Choroid plexus epithelial cell (primary cell): ENCODE measurements around the gene RILPL1.
"Not testable (repeated sequence)": the region's sequence is repeated elsewhere in the genome, so short reads cannot be mapped to it uniquely, and the experiment has no call there.

Experiments
- DNase-seq: peaks from one replicate; pipeline ENCODE4 v3.0.0-alpha.2; 2010; ENCODE audit warnings: low read depth
- H3K4me3 ChIP-seq: 2 replicates; pipeline ENCODE4 v1.5.1; 2011; ENCODE audit warnings: low read depth, mild to moderate bottlenecking, control low read depth, low read length, moderate library complexity
- TF ChIP-seq, protein P1 (sequence below): conservative IDR thresholded peaks from 2 replicates; pipeline ENCODE4 v1.5.1; 2011; ENCODE audit warnings: low read depth, mild to moderate bottlenecking, control low read depth, inconsistent platforms, low read length, moderate library complexity

RILPL1 gene

DNA sequence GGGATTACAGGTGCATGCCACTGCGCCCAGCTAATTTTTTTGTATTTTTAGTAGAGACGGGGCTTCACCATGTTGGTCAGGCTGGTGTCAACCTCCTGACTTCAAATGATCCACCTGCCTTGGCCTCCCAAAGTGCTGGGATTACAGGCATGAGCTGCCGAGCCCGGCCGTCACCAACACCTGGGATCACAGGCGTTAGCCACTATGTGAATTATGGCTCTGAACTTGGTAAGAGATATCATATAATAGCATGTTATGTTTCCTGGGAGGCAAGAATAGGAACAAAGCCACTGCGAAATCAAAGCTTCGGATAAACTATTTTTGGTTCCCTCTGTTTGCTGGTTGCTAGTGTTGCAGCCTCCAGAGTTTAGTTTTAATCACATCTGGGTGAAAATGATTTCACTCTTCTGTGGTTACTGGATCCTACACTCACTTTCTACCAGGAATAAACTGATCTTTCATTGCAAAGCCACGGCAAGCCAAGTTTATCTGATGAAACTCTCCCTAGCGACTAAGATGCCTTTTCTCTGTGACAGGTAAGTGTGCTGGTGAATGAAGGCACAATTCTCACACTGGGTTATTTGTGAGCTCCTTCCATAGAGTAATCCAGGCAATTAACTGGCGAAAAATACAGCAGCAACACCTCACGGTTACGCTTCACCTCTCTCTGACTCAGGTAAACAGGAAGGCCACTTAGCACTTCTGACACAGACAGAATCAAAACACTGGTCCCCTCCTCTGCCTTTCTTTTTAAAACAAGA lies 58.9 kb downstream of the RILPL1 start:
- H3K4me3 ChIP-seq = no peak overlapping the region
- TF ChIP-seq, protein P1, sequence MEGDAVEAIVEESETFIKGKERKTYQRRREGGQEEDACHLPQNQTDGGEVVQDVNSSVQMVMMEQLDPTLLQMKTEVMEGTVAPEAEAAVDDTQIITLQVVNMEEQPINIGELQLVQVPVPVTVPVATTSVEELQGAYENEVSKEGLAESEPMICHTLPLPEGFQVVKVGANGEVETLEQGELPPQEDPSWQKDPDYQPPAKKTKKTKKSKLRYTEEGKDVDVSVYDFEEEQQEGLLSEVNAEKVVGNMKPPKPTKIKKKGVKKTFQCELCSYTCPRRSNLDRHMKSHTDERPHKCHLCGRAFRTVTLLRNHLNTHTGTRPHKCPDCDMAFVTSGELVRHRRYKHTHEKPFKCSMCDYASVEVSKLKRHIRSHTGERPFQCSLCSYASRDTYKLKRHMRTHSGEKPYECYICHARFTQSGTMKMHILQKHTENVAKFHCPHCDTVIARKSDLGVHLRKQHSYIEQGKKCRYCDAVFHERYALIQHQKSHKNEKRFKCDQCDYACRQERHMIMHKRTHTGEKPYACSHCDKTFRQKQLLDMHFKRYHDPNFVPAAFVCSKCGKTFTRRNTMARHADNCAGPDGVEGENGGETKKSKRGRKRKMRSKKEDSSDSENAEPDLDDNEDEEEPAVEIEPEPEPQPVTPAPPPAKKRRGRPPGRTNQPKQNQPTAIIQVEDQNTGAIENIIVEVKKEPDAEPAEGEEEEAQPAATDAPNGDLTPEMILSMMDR = no peak
- DNase-seq = no peak

- TF ChIP-seq, protein P1 = no peak
- DNase-seq = no peak
- no peak overlapping the region for H3K4me3 ChIP-seq
These were observed 61.1 kb downstream of the RILPL1 start for GRCh38 chr12:123472438-123472849.

GRCh38 chr12:123471374-123472068 lies 62.0 kb downstream of the RILPL1 start:
- no peak overlapping the region for H3K4me3 ChIP-seq
- DNase-seq = peak; percentile 92
- TF ChIP-seq, protein P1 = no peak

DNA sequence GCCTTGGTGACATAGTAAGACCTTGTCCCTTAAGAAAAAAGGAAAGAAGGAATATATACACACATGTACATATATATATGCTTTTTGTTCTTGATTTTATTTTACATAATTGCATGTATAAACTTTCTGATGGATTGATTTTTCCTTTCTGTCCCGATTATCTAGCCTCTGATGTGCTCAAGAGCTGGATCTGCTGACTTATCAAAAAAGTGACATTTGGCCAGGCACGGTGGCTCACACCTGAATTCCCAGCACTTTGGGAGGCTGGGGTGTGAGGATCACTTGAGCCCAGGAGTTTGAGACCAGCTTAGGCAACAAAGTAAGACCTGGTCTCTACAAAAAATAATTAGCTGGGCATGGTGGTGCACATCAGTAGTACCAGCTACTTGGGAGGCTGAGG lies 63.5 kb downstream of the RILPL1 start:
- TF ChIP-seq, protein P1 = no peak
- no peak for DNase-seq

DNA sequence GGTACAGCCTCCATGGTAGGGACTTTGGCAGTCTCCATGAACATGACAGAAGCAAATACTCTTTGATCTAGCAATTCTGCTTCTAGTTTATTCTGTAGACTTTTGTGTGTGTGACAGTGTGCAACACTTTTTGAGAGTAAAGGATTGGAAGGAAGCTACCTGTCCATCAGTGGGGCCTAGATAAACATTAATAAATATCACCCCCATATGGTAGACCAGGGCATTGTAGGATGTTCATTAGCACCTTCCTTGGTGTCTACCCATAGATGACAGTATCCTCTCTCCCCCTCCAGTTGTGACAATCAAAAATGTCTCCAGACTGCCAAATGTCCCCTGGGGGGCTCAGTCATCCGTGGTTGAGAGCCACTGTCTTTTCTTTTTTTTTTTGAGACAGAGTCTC lies 64.7 kb downstream of the RILPL1 start:
- DNase-seq = no peak
- H3K4me3 ChIP-seq = no peak overlapping the region
- TF ChIP-seq, protein P1 = no peak

More for the DNA sequence above, 63.5 kb downstream of the RILPL1 start:
- H3K4me3 ChIP-seq = no peak overlapping the region

DNA sequence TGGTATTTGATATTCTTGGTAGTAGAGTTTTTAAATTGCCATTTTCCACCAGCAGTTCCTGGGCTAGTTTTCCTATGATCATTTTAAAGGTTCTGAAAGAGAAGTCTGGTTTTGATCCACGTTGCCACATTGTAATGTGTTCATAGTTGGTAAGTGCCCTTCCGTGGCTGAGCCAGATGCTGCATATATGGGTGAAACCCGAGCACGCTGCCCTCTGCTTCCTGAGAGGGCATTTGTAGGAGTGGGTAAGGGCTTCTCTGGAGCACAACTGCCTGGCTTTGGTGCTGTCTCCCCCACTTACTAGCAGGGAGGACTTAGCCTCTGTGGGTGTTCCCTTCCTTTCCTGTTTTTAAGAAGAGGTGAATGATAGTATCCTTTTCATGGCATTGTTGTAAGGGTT lies 68.4 kb downstream of the RILPL1 start:
- DNase-seq = no peak
- TF ChIP-seq, protein P1 = no peak
- H3K4me3 ChIP-seq = no peak overlapping the region

DNA sequence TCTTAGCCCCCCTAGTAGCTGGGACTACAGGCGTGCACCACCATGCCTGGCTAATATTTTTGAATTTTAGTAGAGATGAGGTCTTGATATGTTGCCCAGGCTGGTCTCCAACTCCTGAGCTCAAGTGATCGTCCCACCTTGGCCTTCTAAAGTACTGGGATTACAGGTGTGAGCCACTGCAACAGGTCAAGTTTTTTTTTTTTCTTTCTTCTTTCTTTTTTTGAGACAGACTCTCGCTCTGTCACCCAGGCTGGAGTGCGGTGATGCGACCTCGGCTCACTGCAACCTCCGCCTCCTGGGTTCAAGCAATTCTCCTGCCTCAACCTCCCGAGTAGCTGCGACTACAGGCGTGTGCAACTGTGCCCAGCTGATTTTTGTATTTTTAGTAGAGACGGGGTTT lies 70.3 kb downstream of the RILPL1 start:
- not testable (repeated sequence) for H3K4me3 ChIP-seq, DNase-seq
